Coronary artery (tissue), 2 donors: ENCODE measurements around the gene TXLNG.
A peak's percentile ranks its signal among the peaks of the same experiment; 100 is the strongest.

Experiments
- DNase-seq: peaks from one replicate; pipeline ENCODE4 v3.0.0-alpha.2; 2017; ENCODE audit warnings: low spot score
- H3K27ac ChIP-seq, 2 donors: fragments of 200-600 bp; sonication (generic); one replicate each; pipeline ENCODE4 v1.5.1; 2016 to 2019
- H3K4me3 ChIP-seq: fragments of 200-600 bp; sonication (generic); 2 replicates; pipeline ENCODE4 v1.5.1; 2016; ENCODE audit warnings: mild to moderate bottlenecking, moderate library complexity
- CTCF ChIP-seq: fragments of 200-600 bp; sonication (generic); IDR thresholded peaks from one replicate; pipeline ENCODE4 v1.5.1; 2019; ENCODE audit warnings: antibody characterized with exemption

TXLNG gene

DNA sequence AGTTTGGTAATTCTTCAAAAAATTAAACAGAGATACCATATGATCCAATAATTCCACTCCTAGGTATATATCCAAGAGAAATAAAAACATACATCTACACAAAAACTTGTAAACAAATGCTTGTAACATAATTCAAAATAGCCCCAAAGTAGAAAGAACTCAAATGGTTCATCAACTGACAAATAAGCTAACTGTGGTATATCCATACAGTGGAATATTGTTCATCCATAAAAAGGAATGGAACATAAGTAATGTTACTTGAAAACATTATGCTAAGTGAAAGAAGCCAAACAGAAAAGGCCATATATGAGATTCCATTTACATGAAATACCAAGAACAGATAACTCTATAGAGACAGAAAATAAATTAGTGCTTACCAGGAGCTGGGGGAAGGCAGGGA is 70.5 kb downstream of the TXLNG start:
- Histone ChIP-seq H3K27ac (no peak overlapping the region), H3K4me3 (no peak overlapping the region)
- no peak for DNase-seq
- TF ChIP-seq CTCF, result no peak

DNA sequence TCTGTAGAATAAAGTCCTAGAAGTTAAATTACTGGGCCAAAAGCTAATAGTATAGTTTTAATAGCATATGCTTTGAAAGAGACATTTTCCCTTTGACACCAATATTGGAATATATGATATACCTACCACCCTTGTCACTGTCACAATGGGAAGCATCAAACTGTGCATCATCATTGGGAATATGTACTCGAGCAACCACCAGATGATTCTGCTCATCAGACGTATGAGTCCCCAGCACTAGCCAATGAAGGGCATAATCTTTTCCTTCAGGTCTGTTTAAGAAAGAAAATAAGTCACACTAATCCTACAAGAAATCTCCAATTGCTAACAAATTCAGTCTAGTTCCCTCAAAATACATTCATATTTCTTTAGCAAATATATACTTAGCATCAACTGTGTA is 76.6 kb downstream of the TXLNG start:
- TF ChIP-seq CTCF, result no peak
- Histone ChIP-seq H3K4me3 (no peak overlapping the region), H3K27ac (no peak overlapping the region)
- no peak for DNase-seq

DNA sequence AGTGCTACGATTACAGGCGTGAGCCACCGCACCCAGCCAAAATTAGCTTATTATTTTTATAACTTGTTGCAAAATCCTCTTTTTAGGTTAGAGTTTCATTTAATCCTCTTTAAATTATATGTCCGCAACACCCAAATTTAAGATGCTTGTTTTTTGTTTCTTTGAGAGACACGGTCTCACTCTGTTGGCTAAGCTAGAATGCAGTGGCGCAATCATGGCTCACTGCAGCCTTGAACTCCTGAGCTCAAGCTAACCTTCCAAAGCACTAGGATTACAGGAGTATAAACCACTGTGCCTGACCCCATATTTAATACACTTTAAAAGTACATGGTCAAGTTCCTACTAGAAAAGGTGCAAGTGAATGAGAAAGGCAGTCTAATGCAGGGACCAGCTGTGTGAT is 81.7 kb downstream of the TXLNG start:
- TF ChIP-seq CTCF, result no peak
- Histone ChIP-seq H3K27ac (no peak overlapping the region), H3K4me3 (peak overlapping the region; percentile 76)
- DNase-seq, result no peak

GRCh38 chrX:16868920-16869319 is 82.7 kb downstream of the TXLNG start:
- H3K27ac ChIP-seq, result peak overlapping the region; percentile 80 to 91
- no peak for TF ChIP-seq CTCF
- no peak for DNase-seq
- peak overlapping the region; percentile 76 for H3K4me3 ChIP-seq

- Histone ChIP-seq H3K4me3 (peak overlapping the region; percentile 76), H3K27ac (peak overlapping the region; percentile 80 to 91)
- DNase-seq, result no peak
- TF ChIP-seq CTCF, result no peak
These were observed 83.3 kb downstream of the TXLNG start for GRCh38 chrX:16869393-16870094.

DNA sequence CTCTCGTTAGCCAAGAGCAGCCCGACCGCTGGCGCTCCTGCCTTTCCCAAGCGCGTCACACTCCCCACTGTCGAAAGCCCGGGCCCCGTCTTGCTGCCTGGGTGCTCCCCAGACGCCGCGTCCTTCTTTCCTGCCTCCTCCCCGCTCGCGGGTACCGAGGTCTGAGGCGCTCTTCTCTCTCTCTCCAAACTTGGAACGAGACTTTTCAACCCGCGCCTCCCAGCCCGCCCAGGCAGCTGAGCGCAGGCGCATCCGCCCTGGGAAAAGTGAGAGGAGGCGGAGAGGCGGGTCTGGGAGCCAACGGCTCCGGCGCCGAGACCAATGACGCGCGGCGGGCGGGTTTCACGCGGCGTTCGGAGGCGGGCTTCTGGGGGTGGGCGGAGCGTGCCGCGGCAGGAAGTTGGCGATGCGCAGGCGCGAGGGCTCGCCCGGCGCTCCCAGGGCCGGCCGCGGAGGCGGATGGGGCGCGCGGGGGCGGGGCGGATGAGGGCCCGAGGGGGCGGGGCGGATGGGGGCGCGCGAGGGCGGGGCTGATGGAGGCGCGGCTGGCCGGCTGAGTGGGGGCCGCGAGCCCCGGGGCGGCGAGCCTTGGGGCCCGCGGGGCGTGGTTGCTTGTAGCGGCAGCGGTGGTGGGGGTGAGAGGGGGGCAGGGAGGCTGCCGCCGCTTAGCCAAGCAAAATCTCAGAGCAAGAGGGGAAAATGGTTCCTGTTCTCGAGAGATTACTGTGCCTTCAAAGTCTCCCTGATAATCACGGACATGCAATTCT is 84.0 kb downstream of the TXLNG start, which contains the start of gene RBBP7:
RBBP7 (minus strand) TSS at position 268 of the 767 bp plus-strand sequence. CDS start 309 bp downstream, outside the sequence.
- peak within 1 kb of the TSS; percentile 80 to 91 for H3K27ac ChIP-seq
- no peak for TF ChIP-seq CTCF
- DNase-seq, result peak; percentile 96
- peak within 1 kb of the TSS; percentile 76 for H3K4me3 ChIP-seq
